Measurements from ENCODE around the gene CDKAL1.

DNA sequence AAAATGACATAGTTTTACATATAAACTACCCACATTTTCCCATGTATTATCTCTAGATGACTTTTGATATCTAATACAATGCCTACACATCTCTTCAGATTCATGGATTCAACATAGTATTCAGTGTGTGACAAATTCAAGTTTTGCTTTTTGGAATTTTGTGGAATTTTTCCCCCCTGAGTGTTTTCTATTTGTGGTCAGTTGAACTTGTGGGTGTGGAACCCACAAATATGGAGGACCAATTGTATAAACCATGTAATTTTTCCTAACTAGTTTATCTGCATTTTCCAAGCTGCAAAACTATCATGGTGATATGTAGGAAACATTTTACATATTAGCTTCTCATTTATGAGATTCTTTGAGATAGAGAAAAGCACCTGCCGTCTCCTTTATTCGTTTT lies 685.0 kb downstream of the CDKAL1 start:
- no peak for TF ChIP-seq POLR2A (IDR thresholded peaks at IDR 0.05)
- TF ChIP-seq, protein P1, sequence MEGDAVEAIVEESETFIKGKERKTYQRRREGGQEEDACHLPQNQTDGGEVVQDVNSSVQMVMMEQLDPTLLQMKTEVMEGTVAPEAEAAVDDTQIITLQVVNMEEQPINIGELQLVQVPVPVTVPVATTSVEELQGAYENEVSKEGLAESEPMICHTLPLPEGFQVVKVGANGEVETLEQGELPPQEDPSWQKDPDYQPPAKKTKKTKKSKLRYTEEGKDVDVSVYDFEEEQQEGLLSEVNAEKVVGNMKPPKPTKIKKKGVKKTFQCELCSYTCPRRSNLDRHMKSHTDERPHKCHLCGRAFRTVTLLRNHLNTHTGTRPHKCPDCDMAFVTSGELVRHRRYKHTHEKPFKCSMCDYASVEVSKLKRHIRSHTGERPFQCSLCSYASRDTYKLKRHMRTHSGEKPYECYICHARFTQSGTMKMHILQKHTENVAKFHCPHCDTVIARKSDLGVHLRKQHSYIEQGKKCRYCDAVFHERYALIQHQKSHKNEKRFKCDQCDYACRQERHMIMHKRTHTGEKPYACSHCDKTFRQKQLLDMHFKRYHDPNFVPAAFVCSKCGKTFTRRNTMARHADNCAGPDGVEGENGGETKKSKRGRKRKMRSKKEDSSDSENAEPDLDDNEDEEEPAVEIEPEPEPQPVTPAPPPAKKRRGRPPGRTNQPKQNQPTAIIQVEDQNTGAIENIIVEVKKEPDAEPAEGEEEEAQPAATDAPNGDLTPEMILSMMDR (IDR thresholded peaks at IDR 0.05) = no peak
